BE2C (cell line): ENCODE results near the gene THSD4.
A peak's percentile ranks its signal among the peaks of the same experiment; 100 is the strongest.

Experiments
- DNase-seq: peaks from one replicate; pipeline ENCODE4 v3.0.0-alpha.2; 2020
- H3K27me3 ChIP-seq: fragments of 250-450 bp; sonication (Bioruptor Pico); 2 replicates; pipeline ENCODE4 v1.5.1; 2020; ENCODE audit warnings: mild to moderate bottlenecking
- H3K36me3 ChIP-seq: fragments of 250-450 bp; sonication (Bioruptor Pico); 2 replicates; pipeline ENCODE4 v1.5.1; 2020; ENCODE audit warnings: mild to moderate bottlenecking
- H3K4me1 ChIP-seq: fragments of 250-450 bp; sonication (Bioruptor Pico); 2 replicates; pipeline ENCODE4 v1.5.1; 2020
- H3K4me3 ChIP-seq: 2 replicates; pipeline ENCODE4 v1.5.1; 2011; ENCODE audit warnings: low read depth, low read length
- H3K9me3 ChIP-seq: fragments of 250-450 bp; sonication (Bioruptor Pico); 2 replicates; pipeline ENCODE4 v1.5.1; 2020
- TF ChIP-seq, protein P1 (sequence below): IDR thresholded peaks from 2 replicates; pipeline ENCODE4 v1.5.1; 2012; ENCODE audit warnings: mild to moderate bottlenecking, low read depth, low read length

The THSD4 gene

DNA sequence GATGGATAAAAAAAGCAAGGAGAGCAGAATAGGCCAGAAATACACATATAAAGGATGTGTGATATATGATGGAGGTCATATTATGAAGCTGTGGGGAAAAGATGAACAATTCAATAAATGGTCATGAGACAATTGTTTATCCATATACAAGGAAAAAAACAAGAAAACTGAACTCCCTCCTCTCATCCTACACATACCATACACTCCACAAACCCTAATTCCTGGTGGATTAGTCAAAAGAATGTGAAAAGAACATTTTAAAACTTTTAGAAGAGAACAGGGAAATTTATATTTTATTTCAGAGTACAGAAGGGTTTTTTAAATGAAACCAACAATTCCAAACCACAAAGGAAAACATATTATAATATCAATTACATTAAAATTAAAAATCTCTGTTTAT, 660.6 kb downstream of the THSD4 start:
- Histone ChIP-seq H3K27me3 (no peaks in the 10 kb centered on the region), H3K9me3 (no peaks in the 10 kb centered on the region), H3K4me3 (no peak overlapping the region), H3K4me1 (no peaks in the 10 kb centered on the region), H3K36me3 (no peaks in the 10 kb centered on the region)
- TF ChIP-seq, protein P1, sequence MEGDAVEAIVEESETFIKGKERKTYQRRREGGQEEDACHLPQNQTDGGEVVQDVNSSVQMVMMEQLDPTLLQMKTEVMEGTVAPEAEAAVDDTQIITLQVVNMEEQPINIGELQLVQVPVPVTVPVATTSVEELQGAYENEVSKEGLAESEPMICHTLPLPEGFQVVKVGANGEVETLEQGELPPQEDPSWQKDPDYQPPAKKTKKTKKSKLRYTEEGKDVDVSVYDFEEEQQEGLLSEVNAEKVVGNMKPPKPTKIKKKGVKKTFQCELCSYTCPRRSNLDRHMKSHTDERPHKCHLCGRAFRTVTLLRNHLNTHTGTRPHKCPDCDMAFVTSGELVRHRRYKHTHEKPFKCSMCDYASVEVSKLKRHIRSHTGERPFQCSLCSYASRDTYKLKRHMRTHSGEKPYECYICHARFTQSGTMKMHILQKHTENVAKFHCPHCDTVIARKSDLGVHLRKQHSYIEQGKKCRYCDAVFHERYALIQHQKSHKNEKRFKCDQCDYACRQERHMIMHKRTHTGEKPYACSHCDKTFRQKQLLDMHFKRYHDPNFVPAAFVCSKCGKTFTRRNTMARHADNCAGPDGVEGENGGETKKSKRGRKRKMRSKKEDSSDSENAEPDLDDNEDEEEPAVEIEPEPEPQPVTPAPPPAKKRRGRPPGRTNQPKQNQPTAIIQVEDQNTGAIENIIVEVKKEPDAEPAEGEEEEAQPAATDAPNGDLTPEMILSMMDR: no peak
- no peak for DNase-seq

DNA sequence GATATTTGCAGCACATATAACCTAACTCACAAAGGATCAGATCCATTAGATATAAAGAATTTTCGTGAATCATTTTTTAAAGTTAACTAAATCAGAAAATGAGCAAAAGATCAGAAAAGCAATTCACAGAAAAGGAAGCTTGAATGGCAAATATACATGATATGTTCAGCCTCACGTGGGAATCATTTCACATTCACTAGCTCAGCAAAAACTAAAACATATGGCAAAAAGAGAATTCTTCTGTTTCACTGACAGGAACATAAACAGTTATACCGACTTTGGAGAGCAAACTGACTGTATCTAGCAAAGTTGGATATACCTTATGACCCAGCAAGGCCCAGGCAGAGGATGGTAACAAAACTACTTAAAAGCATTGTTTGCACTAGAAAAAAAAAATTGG, 661.0 kb downstream of the THSD4 start:
- Histone ChIP-seq H3K4me1 (no peaks in the 10 kb centered on the region), H3K36me3 (no peaks in the 10 kb centered on the region), H3K4me3 (no peak overlapping the region), H3K9me3 (no peaks in the 10 kb centered on the region), H3K27me3 (no peaks in the 10 kb centered on the region)
- TF ChIP-seq, protein P1: no peak
- DNase-seq: no peak

DNA sequence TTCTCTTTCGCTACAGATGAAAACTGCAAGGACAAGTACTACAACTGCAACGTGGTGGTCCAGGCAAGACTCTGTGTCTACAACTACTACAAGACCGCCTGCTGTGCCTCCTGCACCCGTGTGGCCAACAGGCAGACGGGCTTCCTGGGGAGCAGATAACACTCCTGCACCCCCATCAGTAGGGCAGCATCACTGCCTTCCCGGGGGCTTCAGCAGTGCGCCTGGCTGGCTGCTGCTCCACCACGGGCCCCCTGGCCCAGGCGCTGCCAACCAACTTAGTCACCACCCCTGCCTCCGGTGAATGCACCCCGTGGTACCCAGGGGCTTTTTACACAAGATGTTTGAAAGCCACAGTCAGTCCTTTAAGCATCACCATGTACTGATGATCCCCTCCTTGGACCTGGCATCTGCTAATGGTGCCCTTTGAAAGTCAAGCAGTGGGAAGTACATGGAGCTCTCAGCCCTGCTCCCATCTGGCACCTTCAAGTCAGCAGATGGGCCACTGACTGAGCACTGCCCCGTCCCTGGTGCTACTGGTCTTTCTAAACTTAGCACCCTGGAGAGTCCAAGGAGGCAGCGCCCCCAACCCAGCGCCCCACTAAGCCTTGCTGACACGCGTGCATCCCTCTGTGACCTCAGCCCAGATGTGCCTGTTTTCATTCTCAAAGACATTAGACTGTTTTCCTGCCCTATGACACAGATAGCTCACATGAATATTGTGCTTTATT, 662.1 kb downstream of the THSD4 start:
- H3K9me3 ChIP-seq: no peaks in the 10 kb centered on the region
- H3K36me3 ChIP-seq: no peaks in the 10 kb centered on the region
- DNase-seq: no peak
- TF ChIP-seq, protein P1: no peak
- no peaks in the 10 kb centered on the region for H3K4me1 ChIP-seq
- H3K4me3 ChIP-seq: no peak overlapping the region
- H3K27me3 ChIP-seq: no peaks in the 10 kb centered on the region

DNA sequence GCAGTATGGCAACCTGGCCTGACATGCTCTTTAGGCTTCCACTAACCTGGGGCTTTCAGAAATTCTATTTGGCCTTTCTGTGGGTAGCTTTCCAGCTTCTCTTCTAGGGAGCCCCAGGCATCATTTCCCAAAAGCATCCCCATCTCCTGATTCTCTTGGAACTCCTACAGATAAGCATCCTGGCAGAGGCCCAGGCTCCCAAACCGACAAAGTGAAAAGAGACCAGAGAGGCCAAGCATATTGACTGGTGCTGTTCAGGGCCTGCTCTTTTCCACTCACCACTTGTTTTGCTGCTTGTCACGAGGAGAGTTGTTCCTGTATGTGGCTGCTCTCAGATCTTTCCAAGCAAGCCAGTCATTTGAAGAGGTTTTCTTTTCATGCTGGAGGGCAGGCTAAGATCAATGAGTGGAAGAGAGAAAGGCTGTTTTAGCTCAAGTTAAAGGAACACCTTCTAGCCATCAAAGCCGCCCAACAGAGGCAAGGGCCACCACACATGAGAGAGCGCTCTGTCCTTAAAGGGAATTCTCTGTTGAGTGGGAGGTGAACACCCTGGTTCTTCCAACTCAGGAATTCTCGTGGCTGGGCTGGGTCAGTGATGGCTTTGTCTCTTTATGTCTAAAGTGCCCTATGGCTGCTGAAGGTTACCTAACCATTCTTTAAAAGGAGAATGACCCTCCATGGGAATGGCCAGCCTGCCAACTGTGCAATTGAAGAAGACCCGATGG, 664.0 kb downstream of the THSD4 start:
- DNase-seq: no peak
- H3K9me3 ChIP-seq: no peaks in the 10 kb centered on the region
- no peak overlapping the region for H3K4me3 ChIP-seq
- TF ChIP-seq, protein P1: no peak
- no peaks in the 10 kb centered on the region for H3K27me3 ChIP-seq
- no peaks in the 10 kb centered on the region for H3K36me3 ChIP-seq
- H3K4me1 ChIP-seq: no peaks in the 10 kb centered on the region

DNA sequence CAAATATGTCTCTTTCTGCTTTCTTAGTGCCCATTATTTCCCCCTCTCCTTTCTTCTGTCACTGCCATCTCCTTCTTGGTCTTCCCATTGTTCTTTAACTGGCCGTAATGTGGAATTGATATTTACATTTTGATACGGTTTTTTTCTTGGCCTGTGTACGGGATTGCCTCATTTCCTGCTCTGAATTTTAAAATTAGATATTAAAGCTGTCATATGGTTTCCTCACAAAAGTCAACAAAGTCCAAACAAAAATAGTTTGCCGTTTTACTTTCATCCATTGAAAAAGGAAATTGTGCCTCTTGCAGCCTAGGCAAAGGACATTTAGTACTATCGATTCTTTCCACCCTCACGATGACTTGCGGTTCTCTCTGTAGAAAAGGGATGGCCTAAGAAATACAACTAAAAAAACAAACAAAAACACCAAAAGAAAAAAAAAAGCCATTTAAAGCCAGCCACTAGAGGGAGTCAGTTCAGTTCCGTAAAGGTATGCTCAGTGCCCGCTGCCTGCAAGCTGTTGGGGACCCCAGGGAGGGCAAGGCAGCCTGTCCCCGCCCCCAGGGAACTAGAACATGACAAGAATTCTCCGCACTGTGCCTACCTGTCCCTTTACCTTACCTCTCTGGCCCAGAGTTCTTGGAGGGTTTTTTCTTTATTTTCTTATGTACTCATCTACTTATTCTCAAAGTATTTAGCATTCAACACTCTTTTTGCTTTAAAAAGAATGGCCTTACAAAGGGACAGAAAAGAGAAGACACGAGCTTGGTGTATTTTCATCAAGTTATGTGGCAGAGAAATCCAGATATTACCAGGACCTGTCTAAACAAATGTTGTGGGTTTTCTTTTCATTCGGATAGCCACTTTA, 665.1 kb downstream of the THSD4 start:
- H3K4me1 ChIP-seq: no peaks in the 10 kb centered on the region
- no peaks in the 10 kb centered on the region for H3K27me3 ChIP-seq
- TF ChIP-seq, protein P1: peak; percentile 82
- no peaks in the 10 kb centered on the region for H3K9me3 ChIP-seq
- H3K36me3 ChIP-seq: no peaks in the 10 kb centered on the region
- peak; percentile 63 for DNase-seq
- H3K4me3 ChIP-seq: no peak overlapping the region
